Panc1 (cell line): ENCODE results near the gene DENND2A. TPM values are rescaled to one million over a fixed set of nuclear protein-coding genes. Genes with fewer than 3 reads are reported as not detected.

ENCODE experiments used
- ATAC-seq: fragments of 200-7000 bp; cut with Tn5 transposase; 2 replicates; pipeline ENCODE4 v1.9.1; 2020; ENCODE audit warnings: mild to moderate bottlenecking, moderate library complexity
- BruUV-seq: library from RNA; stranded (reverse); fragments of 400-500 nt; replicated peaks from 2 replicates; lab custom pipeline; 2021; lab: Mats Ljungman, UMichigan
- CTCF ChIA-PET: fragments of 300-600 bp; sonication (Branson Sonifier 250); formaldehyde crosslinking; loops from one replicate; lab custom pipeline; 2022; ENCODE audit warnings: antibody characterized with exemption; lab: Charles Lee
- POLR2A ChIA-PET: fragments of 300-600 bp; sonication (Branson Sonifier 250); formaldehyde crosslinking; loops from one replicate; lab custom pipeline; 2022; ENCODE audit warnings: antibody characterized with exemption; lab: Charles Lee
- DNase-seq: peaks from one replicate; pipeline ENCODE4 v3.0.0-alpha.2; 2010; ENCODE audit warnings: low read depth, low spot score
- H3K27ac ChIP-seq: 2 replicates; pipeline ENCODE4 v1.5.1; 2011; ENCODE audit warnings: mild to moderate bottlenecking, low read length, inconsistent platforms
- H3K27me3 ChIP-seq: fragments of 200-500 bp; sonication (Bioruptor generic); 2 replicates; pipeline ENCODE4 v1.6.0; 2014; ENCODE audit warnings: low read length, inconsistent platforms; ENCODE audit not compliant: control insufficient read depth, insufficient read depth
- H3K36me3 ChIP-seq: fragments of 200-500 bp; sonication (Bioruptor generic); 2 replicates; pipeline ENCODE4 v1.5.1; 2014; ENCODE audit warnings: inconsistent platforms, mild to moderate bottlenecking, low read length, moderate library complexity; ENCODE audit not compliant: control insufficient read depth, insufficient read depth
- H3K4me1 ChIP-seq: 2 replicates; pipeline ENCODE4 v1.5.1; 2011; ENCODE audit warnings: inconsistent platforms, mild to moderate bottlenecking, low read length, moderate library complexity; ENCODE audit not compliant: control insufficient read depth, insufficient read depth
- H3K4me3 ChIP-seq, 2 experiments: 2 replicates each; pipeline ENCODE4 v1.5.1; 2011 to 2012; ENCODE audit warnings: low read depth in 2 of 2, low read length in 2 of 2, mild to moderate bottlenecking in 2 of 2, inconsistent platforms in 1 of 2, moderate library complexity in 1 of 2
- H3K9me3 ChIP-seq: fragments of 200-500 bp; sonication (Bioruptor generic); 2 replicates; pipeline ENCODE4 v1.5.1; 2014; ENCODE audit warnings: low read depth, mild to moderate bottlenecking, inconsistent platforms, low read length, moderate library complexity; ENCODE audit not compliant: control insufficient read depth, insufficient read depth
- POLR2AphosphoS5 ChIP-seq: IDR thresholded peaks from 2 replicates; pipeline ENCODE4 v1.6.1; 2012; ENCODE audit warnings: mild to moderate bottlenecking, low read depth, low read length, moderate library complexity
- SIN3A ChIP-seq: IDR thresholded peaks from 2 replicates; pipeline ENCODE4 v1.6.1; 2012; ENCODE audit warnings: low read depth, mild to moderate bottlenecking, low read length, moderate library complexity, borderline replicate concordance; ENCODE audit not compliant: insufficient read depth
- TCF7L2 ChIP-seq: IDR thresholded peaks from 2 replicates; pipeline ENCODE4 v1.6.1; 2011; ENCODE audit warnings: mild to moderate bottlenecking, low read depth, low read length, inconsistent platforms
- in situ Hi-C: cut with HindIII; loops from 2 replicates; pipeline ENCODE4 v1.10.0; 2016; ENCODE audit warnings: low sequenced_read_pairs, low pct_unique_long_range_greater_than_20kb
- intact Hi-C: fragments of 100-400 bp; cut with micrococcal nuclease; formaldehyde crosslinking; loops from one replicate; pipeline ENCODE4 v1.10.0; 2022; ENCODE audit not compliant: unreplicated experiment
- total RNA-seq: library from RNA; stranded (reverse); gene quantifications from one replicate; pipeline ENCODE4 v1.2.1, GENCODE V29; 2021; ENCODE audit not compliant: unreplicated experiment
- TF ChIP-seq, protein P1 (sequence below): fragments of 450-650 bp; IDR thresholded peaks from 2 replicates; pipeline ENCODE4 v1.5.1; 2017; ENCODE audit warnings: mild to moderate bottlenecking
- TF ChIP-seq, protein P2 (sequence below), 2 experiments: IDR thresholded peaks; 2 replicates each; pipeline ENCODE4 v1.6.1; 2011 to 2012; ENCODE audit warnings: low read depth in 2 of 2, control low read depth in 1 of 2, low read length in 1 of 2, mild to moderate bottlenecking in 1 of 2, moderate library complexity in 1 of 2; ENCODE audit not compliant: insufficient read depth in 1 of 2

The DENND2A gene
- total RNA-seq, 1 experiment from 2014 or later = 1.4 TPM

GRCh38 chr7:140680886-140681285, 40.3 kb upstream of the DENND2A start:
- Histone ChIP-seq H3K27ac (no peak overlapping the region), H3K4me1 (no peaks in the 10 kb centered on the region), H3K9me3 (no peaks in the 10 kb centered on the region), H3K27me3 (no peaks in the 10 kb centered on the region), H3K4me3 (no peak overlapping the region), H3K36me3 (no peaks in the 10 kb centered on the region)
- in situ Hi-C loops = no loop called here
- intact Hi-C loops = no loop called here
- CTCF ChIA-PET = no interaction called here
- ATAC-seq (no peak), DNase-seq (no peak)
- POLR2A ChIA-PET = interaction anchor here (1.1 kb wide), 1 partner anchor 1018 kb away, joined by 4 read pairs; no protein-coding TSS in a partner anchor
- BruUV-seq = no TSS peak
- TF ChIP-seq, protein P1, sequence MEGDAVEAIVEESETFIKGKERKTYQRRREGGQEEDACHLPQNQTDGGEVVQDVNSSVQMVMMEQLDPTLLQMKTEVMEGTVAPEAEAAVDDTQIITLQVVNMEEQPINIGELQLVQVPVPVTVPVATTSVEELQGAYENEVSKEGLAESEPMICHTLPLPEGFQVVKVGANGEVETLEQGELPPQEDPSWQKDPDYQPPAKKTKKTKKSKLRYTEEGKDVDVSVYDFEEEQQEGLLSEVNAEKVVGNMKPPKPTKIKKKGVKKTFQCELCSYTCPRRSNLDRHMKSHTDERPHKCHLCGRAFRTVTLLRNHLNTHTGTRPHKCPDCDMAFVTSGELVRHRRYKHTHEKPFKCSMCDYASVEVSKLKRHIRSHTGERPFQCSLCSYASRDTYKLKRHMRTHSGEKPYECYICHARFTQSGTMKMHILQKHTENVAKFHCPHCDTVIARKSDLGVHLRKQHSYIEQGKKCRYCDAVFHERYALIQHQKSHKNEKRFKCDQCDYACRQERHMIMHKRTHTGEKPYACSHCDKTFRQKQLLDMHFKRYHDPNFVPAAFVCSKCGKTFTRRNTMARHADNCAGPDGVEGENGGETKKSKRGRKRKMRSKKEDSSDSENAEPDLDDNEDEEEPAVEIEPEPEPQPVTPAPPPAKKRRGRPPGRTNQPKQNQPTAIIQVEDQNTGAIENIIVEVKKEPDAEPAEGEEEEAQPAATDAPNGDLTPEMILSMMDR = no peak
- TF ChIP-seq POLR2AphosphoS5 (no peak), SIN3A (no peak), TCF7L2 (no peak)
- TF ChIP-seq, protein P2, sequence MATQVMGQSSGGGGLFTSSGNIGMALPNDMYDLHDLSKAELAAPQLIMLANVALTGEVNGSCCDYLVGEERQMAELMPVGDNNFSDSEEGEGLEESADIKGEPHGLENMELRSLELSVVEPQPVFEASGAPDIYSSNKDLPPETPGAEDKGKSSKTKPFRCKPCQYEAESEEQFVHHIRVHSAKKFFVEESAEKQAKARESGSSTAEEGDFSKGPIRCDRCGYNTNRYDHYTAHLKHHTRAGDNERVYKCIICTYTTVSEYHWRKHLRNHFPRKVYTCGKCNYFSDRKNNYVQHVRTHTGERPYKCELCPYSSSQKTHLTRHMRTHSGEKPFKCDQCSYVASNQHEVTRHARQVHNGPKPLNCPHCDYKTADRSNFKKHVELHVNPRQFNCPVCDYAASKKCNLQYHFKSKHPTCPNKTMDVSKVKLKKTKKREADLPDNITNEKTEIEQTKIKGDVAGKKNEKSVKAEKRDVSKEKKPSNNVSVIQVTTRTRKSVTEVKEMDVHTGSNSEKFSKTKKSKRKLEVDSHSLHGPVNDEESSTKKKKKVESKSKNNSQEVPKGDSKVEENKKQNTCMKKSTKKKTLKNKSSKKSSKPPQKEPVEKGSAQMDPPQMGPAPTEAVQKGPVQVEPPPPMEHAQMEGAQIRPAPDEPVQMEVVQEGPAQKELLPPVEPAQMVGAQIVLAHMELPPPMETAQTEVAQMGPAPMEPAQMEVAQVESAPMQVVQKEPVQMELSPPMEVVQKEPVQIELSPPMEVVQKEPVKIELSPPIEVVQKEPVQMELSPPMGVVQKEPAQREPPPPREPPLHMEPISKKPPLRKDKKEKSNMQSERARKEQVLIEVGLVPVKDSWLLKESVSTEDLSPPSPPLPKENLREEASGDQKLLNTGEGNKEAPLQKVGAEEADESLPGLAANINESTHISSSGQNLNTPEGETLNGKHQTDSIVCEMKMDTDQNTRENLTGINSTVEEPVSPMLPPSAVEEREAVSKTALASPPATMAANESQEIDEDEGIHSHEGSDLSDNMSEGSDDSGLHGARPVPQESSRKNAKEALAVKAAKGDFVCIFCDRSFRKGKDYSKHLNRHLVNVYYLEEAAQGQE (IDR thresholded peaks at IDR 0.05; ENCODE audit: insufficient read depth in 1 of 2, low read depth in 2 of 2, low read length in 1 of 2) = no peak

DNA sequence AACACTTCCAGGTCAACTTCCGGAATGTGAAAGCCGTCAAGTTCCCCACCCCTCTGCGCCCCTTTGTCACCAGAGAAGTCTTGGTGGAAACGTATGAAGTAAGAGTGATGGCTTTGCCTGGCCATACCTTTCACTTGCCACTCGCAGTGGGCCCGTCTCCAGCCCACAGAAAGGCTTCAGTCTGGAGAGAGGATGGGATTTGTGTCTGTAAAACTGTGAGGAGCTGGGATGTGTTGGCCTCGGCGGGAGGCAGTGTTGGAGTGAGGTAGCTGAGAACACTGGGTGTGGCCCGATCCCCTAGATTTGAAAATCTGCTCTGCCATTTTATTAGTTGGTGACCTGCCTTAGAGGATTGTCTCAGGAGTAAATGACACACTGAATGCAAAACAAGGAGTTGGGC, 38.6 kb upstream of the DENND2A start:
- ATAC-seq (no peak), DNase-seq (no peak)
- intact Hi-C loops (loop anchor here (10.0 kb wide), 1 partner anchor 306 kb away; no protein-coding TSS in a partner anchor), in situ Hi-C loops (no loop called here)
- no peaks in the 10 kb centered on the region for H3K4me1 ChIP-seq
- no peaks in the 10 kb centered on the region for H3K27me3 ChIP-seq
- CTCF ChIA-PET = no interaction called here
- POLR2A ChIA-PET = no interaction called here
- TF ChIP-seq, protein P1 = no peak
- H3K9me3 ChIP-seq = no peaks in the 10 kb centered on the region
- no peaks in the 10 kb centered on the region for H3K36me3 ChIP-seq
- BruUV-seq = no TSS peak
- H3K4me3 ChIP-seq = no peak overlapping the region
- no peak overlapping the region for H3K27ac ChIP-seq

GRCh38 chr7:140678816-140679130, 38.2 kb upstream of the DENND2A start:
- no peaks in the 10 kb centered on the region for H3K27me3 ChIP-seq
- H3K9me3 ChIP-seq = no peaks in the 10 kb centered on the region
- no peak for ATAC-seq
- no peak overlapping the region for H3K27ac ChIP-seq
- ChIA-PET CTCF (no interaction called here), POLR2A (no interaction called here)
- intact Hi-C loops (loop anchor here (10.0 kb wide), 1 partner anchor 306 kb away; no protein-coding TSS in a partner anchor), in situ Hi-C loops (no loop called here)
- no peaks in the 10 kb centered on the region for H3K36me3 ChIP-seq
- no peaks in the 10 kb centered on the region; the same call in 1 of the 2 replicates for H3K4me1 ChIP-seq
- DNase-seq = no peak
- H3K4me3 ChIP-seq = no peak overlapping the region
- TF ChIP-seq, protein P1 = no peak
- no peak for TF ChIP-seq POLR2AphosphoS5
- no peak for TF ChIP-seq TCF7L2
- TF ChIP-seq SIN3A = no peak
- no TSS peak for BruUV-seq
